ENCODE data around the gene RTP5.

RTP5 gene

GRCh38 chr2:241887806-241888522, 18.4 kb downstream of the RTP5 start:
- DNase-seq (ENCODE audit: low read depth in 3 of 3): no peak

GRCh38 chr2:241888641-241889040, 19.1 kb downstream of the RTP5 start:
- no peak for DNase-seq (ENCODE audit: low read depth in 3 of 3)

- no peak for DNase-seq (ENCODE audit: low read depth in 3 of 3)
Measured at GRCh38 chr2:241890524-241891235, 21.2 kb downstream of the RTP5 start.

- DNase-seq (ENCODE audit: low read depth in 3 of 3): no peak
Measured at GRCh38 chr2:241891315-241891987, 21.9 kb downstream of the RTP5 start.

- no peak for DNase-seq (ENCODE audit: low read depth in 3 of 3)
Measured at GRCh38 chr2:241891988-241892298, 22.4 kb downstream of the RTP5 start.

GRCh38 chr2:241892299-241893137, 23.0 kb downstream of the RTP5 start:
- DNase-seq (ENCODE audit: low read depth in 3 of 3): no peak

- DNase-seq (ENCODE audit: low read depth in 3 of 3): no peak
Measured at GRCh38 chr2:241893265-241893664, 23.7 kb downstream of the RTP5 start.

GRCh38 chr2:241894056-241894641, 24.6 kb downstream of the RTP5 start:
- DNase-seq (ENCODE audit: low read depth in 3 of 3): no peak

GRCh38 chr2:241894681-241895426, 25.3 kb downstream of the RTP5 start:
- no peak for DNase-seq (ENCODE audit: low read depth in 3 of 3)

GRCh38 chr2:241895427-241895711, 25.8 kb downstream of the RTP5 start:
- no peak for DNase-seq (ENCODE audit: low read depth in 3 of 3)

- DNase-seq (ENCODE audit: low read depth in 3 of 3): peak in 1 of 3 experiments; percentile 17
Measured at GRCh38 chr2:241895712-241896641, 26.4 kb downstream of the RTP5 start.

- DNase-seq (ENCODE audit: low read depth in 3 of 3): no peak
Measured at GRCh38 chr2:241896746-241897201, 27.2 kb downstream of the RTP5 start.

GRCh38 chr2:241897231-241897916, 27.8 kb downstream of the RTP5 start:
- DNase-seq (ENCODE audit: low read depth in 3 of 3): no peak

GRCh38 chr2:241898463-241899270, 29.1 kb downstream of the RTP5 start:
- DNase-seq (ENCODE audit: low read depth in 3 of 3): no peak

- DNase-seq (ENCODE audit: low read depth in 3 of 3): no peak
Measured at GRCh38 chr2:241900251-241901017, 30.9 kb downstream of the RTP5 start.

GRCh38 chr2:241901018-241901380, 31.5 kb downstream of the RTP5 start:
- DNase-seq (ENCODE audit: low read depth in 3 of 3): no peak

- DNase-seq (ENCODE audit: low read depth in 3 of 3): no peak
Measured at GRCh38 chr2:241901500-241902351, 32.2 kb downstream of the RTP5 start.
